Tibial nerve (tissue), 4 donors: Measurements from ENCODE around the gene SMARCC1.

Experiments
- CTCF ChIP-seq, 5 experiments: fragments of 200-600 bp in 3 of 5; fragments of 450-650 bp in 2 of 5; sonication (generic) in 3 of 5; IDR thresholded peaks; one replicate each; pipeline ENCODE4 v1.5.1; 2016 to 2019; ENCODE audit warnings: antibody characterized with exemption in 5 of 5, mild to moderate bottlenecking in 3 of 5, moderate library complexity in 2 of 5
- EP300 ChIP-seq, 2 donors: sonication (generic); formaldehyde crosslinking; IDR thresholded peaks; one replicate each; pipeline ENCODE4 v1.6.1; 2017; ENCODE audit warnings: antibody characterized with exemption in 2 of 2, mild to moderate bottlenecking in 1 of 2
- POLR2A ChIP-seq, 2 donors: fragments of 450-650 bp; IDR thresholded peaks; one replicate each; pipeline ENCODE4 v1.6.1; 2017; ENCODE audit warnings: antibody characterized with exemption in 2 of 2, mild to moderate bottlenecking in 2 of 2, moderate library complexity in 2 of 2

- no peak for TF ChIP-seq CTCF (IDR thresholded peaks at IDR 0.05)
- TF ChIP-seq EP300 (IDR thresholded peaks at IDR 0.05), result no peak
- TF ChIP-seq POLR2A (IDR thresholded peaks at IDR 0.05), result no peak
Measured at GRCh38 chr3:47650294-47650693, 131.4 kb downstream of the SMARCC1 start.
